ENCODE measurements around the gene SSH3.
"Not testable (repeated sequence)": the region's sequence is repeated elsewhere in the genome, so short reads cannot be mapped to it uniquely, and the experiment has no call there.

SSH3 gene

GRCh38 chr11:67314218-67314617 lies 10.9 kb downstream of the SSH3 start:
- Histone ChIP-seq H3K27me3 (replicated peaks; ENCODE audit: control insufficient read depth, insufficient read depth, low read length) (no peaks in the 10 kb centered on the region), H3K4me3 (replicated peaks; ENCODE audit: low read depth, low read length) (no peak overlapping the region), H3K36me3 (ENCODE audit: control insufficient read depth, insufficient read depth, low read length) (no peaks in the 10 kb centered on the region)
- DNase-seq (ENCODE audit: extremely low read depth, insufficient read length): no peak
- no peak for TF ChIP-seq CTCF (IDR thresholded peaks at IDR 0.05; ENCODE audit: insufficient read depth, low read length, poor library complexity, severe bottlenecking)

- H3K4me3 ChIP-seq (replicated peaks; ENCODE audit: low read depth, low read length): no peak overlapping the region
- no peaks in the 10 kb centered on the region for H3K27me3 ChIP-seq (replicated peaks; ENCODE audit: control insufficient read depth, insufficient read depth, low read length)
- TF ChIP-seq CTCF (IDR thresholded peaks at IDR 0.05; ENCODE audit: insufficient read depth, low read length, poor library complexity, severe bottlenecking): no peak
- no peaks in the 10 kb centered on the region for H3K36me3 ChIP-seq (ENCODE audit: control insufficient read depth, insufficient read depth, low read length)
- DNase-seq (ENCODE audit: extremely low read depth, insufficient read length): no peak
Measured at GRCh38 chr11:67315325-67315909, 12.1 kb downstream of the SSH3 start.

GRCh38 chr11:67316882-67317204 lies 13.5 kb downstream of the SSH3 start:
- Histone ChIP-seq H3K36me3 (ENCODE audit: control insufficient read depth, insufficient read depth, low read length) (no peaks in the 10 kb centered on the region), H3K4me3 (replicated peaks; ENCODE audit: low read depth, low read length) (peak overlapping the region; percentile 87), H3K27me3 (replicated peaks; ENCODE audit: control insufficient read depth, insufficient read depth, low read length) (no peaks in the 10 kb centered on the region)
- no peak for TF ChIP-seq CTCF (IDR thresholded peaks at IDR 0.05; ENCODE audit: insufficient read depth, low read length, poor library complexity, severe bottlenecking)
- DNase-seq (ENCODE audit: extremely low read depth, insufficient read length): no peak

GRCh38 chr11:67317205-67317887 lies 14.0 kb downstream of the SSH3 start:
- peak; percentile 87 for TF ChIP-seq CTCF (IDR thresholded peaks at IDR 0.05; ENCODE audit: insufficient read depth, low read length, poor library complexity, severe bottlenecking)
- Histone ChIP-seq H3K36me3 (ENCODE audit: control insufficient read depth, insufficient read depth, low read length) (no peaks in the 10 kb centered on the region), H3K4me3 (replicated peaks; ENCODE audit: low read depth, low read length) (peak overlapping the region; percentile 87), H3K27me3 (replicated peaks; ENCODE audit: control insufficient read depth, insufficient read depth, low read length) (no peaks in the 10 kb centered on the region)
- DNase-seq (ENCODE audit: extremely low read depth, insufficient read length): peak; percentile 95

GRCh38 chr11:67317888-67318555 lies 14.7 kb downstream of the SSH3 start:
- H3K27me3 ChIP-seq (replicated peaks; ENCODE audit: control insufficient read depth, insufficient read depth, low read length): no peaks in the 10 kb centered on the region
- no peak for TF ChIP-seq CTCF (IDR thresholded peaks at IDR 0.05; ENCODE audit: insufficient read depth, low read length, poor library complexity, severe bottlenecking)
- no peaks in the 10 kb centered on the region for H3K36me3 ChIP-seq (ENCODE audit: control insufficient read depth, insufficient read depth, low read length)
- peak overlapping the region; percentile 87 for H3K4me3 ChIP-seq (replicated peaks; ENCODE audit: low read depth, low read length)
- no peak for DNase-seq (ENCODE audit: extremely low read depth, insufficient read length)

- not testable (repeated sequence) for H3K36me3 ChIP-seq (ENCODE audit: control insufficient read depth, insufficient read depth, low read length); DNase-seq (ENCODE audit: extremely low read depth, insufficient read length); H3K27me3 ChIP-seq (replicated peaks; ENCODE audit: control insufficient read depth, insufficient read depth, low read length); H3K4me3 ChIP-seq (replicated peaks; ENCODE audit: low read depth, low read length)
Measured at GRCh38 chr11:67318876-67319275, 15.5 kb downstream of the SSH3 start.
